Measurements from ENCODE around the gene INHBC.
"Not testable (repeated sequence)": the region's sequence is repeated elsewhere in the genome, so short reads cannot be mapped to it uniquely, and the experiment has no call there.

DNA sequence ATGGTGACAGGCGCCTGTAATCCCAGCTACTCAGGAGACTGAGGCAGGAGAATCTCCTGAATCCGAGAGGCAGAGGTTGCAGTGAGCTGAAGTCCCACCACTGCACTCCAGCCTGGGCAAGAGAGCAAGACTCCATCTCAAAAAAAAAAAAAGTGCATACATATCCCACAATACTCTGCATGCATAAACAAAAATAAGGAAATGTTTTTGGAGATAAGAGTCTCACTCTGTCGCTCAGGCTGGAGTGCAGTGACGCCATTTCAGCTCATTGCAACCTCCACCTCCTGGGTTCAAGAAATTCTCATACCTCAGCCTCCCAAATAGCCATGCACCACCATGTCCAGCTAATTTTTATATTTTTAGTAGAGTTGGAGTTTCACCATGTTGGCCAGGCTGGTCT, 32.4 kb upstream of the INHBC start:
- not testable (repeated sequence) for TF ChIP-seq POLR2A, POLR2AphosphoS5 (IDR thresholded peaks at IDR 0.05)
- TF ChIP-seq, protein P1, sequence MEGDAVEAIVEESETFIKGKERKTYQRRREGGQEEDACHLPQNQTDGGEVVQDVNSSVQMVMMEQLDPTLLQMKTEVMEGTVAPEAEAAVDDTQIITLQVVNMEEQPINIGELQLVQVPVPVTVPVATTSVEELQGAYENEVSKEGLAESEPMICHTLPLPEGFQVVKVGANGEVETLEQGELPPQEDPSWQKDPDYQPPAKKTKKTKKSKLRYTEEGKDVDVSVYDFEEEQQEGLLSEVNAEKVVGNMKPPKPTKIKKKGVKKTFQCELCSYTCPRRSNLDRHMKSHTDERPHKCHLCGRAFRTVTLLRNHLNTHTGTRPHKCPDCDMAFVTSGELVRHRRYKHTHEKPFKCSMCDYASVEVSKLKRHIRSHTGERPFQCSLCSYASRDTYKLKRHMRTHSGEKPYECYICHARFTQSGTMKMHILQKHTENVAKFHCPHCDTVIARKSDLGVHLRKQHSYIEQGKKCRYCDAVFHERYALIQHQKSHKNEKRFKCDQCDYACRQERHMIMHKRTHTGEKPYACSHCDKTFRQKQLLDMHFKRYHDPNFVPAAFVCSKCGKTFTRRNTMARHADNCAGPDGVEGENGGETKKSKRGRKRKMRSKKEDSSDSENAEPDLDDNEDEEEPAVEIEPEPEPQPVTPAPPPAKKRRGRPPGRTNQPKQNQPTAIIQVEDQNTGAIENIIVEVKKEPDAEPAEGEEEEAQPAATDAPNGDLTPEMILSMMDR (IDR thresholded peaks at IDR 0.05), result not testable (repeated sequence)
